B cell (primary cell): ENCODE data around the gene PLBD2. TPM values are rescaled to one million over a fixed set of nuclear protein-coding genes. Genes with fewer than 3 reads are reported as not detected.

Experiments used
- ATAC-seq: fragments of 200-7000 bp; cut with Tn5 transposase; one replicate; pipeline ENCODE4 v1.10.0; 2021; ENCODE audit warnings: low read depth, mild to moderate bottlenecking, moderate number of reproducible peaks, moderate library complexity
- CTCF ChIA-PET: fragments of 350-600 bp; sonication (Branson Sonifier 250); formaldehyde crosslinking; loops from one replicate; lab custom pipeline; 2021; ENCODE audit warnings: antibody characterized with exemption, inconsistent platforms; lab: Charles Lee
- POLR2A ChIA-PET: fragments of 350-600 bp; sonication (Branson Sonifier 250); formaldehyde crosslinking; loops from one replicate; lab custom pipeline; 2021; ENCODE audit warnings: antibody characterized with exemption; lab: Charles Lee
- DNase-seq: peaks from one replicate; pipeline ENCODE4 v3.0.0; 2013
- H2AFZ ChIP-seq: 2 replicates; pipeline ENCODE4 v1.6.1; 2012; ENCODE audit warnings: mild to moderate bottlenecking, low read depth, low read length; ENCODE audit not compliant: insufficient read depth, poor library complexity, severe bottlenecking
- H3K27ac ChIP-seq, 2 donors: 1 replicate in 1 of 2; 2 replicates in 1 of 2; pipeline ENCODE4 v1.5.1; 2012 to 2013; ENCODE audit warnings: low read length in 2 of 2, mild to moderate bottlenecking in 2 of 2, moderate library complexity in 1 of 2
- H3K27me3 ChIP-seq, 4 experiments: fragments of 200-600 bp in 1 of 4; sonication (generic) in 1 of 4; replicated peaks in 1 of 4; 1 replicate in 2 of 4; 2 replicates in 2 of 4; pipeline versions ENCODE4 v1.6.1 to v1.7.0; 2013 to 2016; ENCODE audit warnings: low read length in 3 of 4, mild to moderate bottlenecking in 2 of 4, mixed read lengths in 1 of 4, moderate library complexity in 1 of 4; ENCODE audit not compliant: insufficient read depth in 4 of 4, control insufficient read depth in 3 of 4; ENCODE audit errors: control extremely low read depth in 1 of 4
- H3K36me3 ChIP-seq, 2 experiments: replicated peaks in 1 of 2; 1 replicate in 1 of 2; 2 replicates in 1 of 2; pipeline versions ENCODE4 v1.6.1 to v1.7.1; 2013; ENCODE audit warnings: low read length in 1 of 2; ENCODE audit not compliant: insufficient read depth in 2 of 2, control insufficient read depth in 1 of 2; ENCODE audit errors: control extremely low read depth in 1 of 2, extremely low read depth in 1 of 2
- H3K4me1 ChIP-seq, 2 donors: fragments of 200-600 bp in 1 of 2; sonication (generic) in 1 of 2; 1 replicate in 1 of 2; 2 replicates in 1 of 2; pipeline versions ENCODE4 v1.5.1 to v1.6.1; 2013 to 2017; ENCODE audit warnings: low read length in 2 of 2; ENCODE audit not compliant: control insufficient read depth in 2 of 2, insufficient read depth in 2 of 2
- H3K4me2 ChIP-seq: replicated peaks from 2 replicates; pipeline ENCODE3; 2012; ENCODE audit warnings: mild to moderate bottlenecking, low read depth, low read length; ENCODE audit not compliant: poor library complexity, severe bottlenecking
- H3K4me3 ChIP-seq, 5 experiments: fragments of 200-600 bp in 1 of 5; sonication (generic) in 1 of 5; 1 replicate in 3 of 5; 2 replicates in 2 of 5; pipeline versions ENCODE4 v1.5.1 to v1.7.0; 2011 to 2016; ENCODE audit warnings: low read length in 4 of 5, mild to moderate bottlenecking in 4 of 5, low read depth in 2 of 5, control low read depth in 1 of 5, moderate library complexity in 1 of 5; ENCODE audit not compliant: insufficient read depth in 1 of 5; ENCODE audit errors: control extremely low read depth in 1 of 5, extremely low read depth in 1 of 5
- H3K79me2 ChIP-seq: fragments of 200-600 bp; sonication (generic); one replicate; pipeline ENCODE4 v1.6.0; 2016; ENCODE audit warnings: low read length; ENCODE audit not compliant: control insufficient read depth, insufficient read depth
- H3K9ac ChIP-seq: fragments of 200-600 bp; sonication (generic); 2 replicates; pipeline ENCODE4 v1.6.1; 2017; ENCODE audit warnings: mild to moderate bottlenecking, low read length, moderate library complexity
- H3K9me3 ChIP-seq, 3 donors: one replicate each; pipeline versions ENCODE4 v1.6.1 to v1.7.1; 2013; ENCODE audit warnings: low read length in 2 of 3; ENCODE audit not compliant: control insufficient read depth in 2 of 3, insufficient read depth in 1 of 3; ENCODE audit errors: control extremely low read depth in 1 of 3
- H4K20me1 ChIP-seq: 2 replicates; pipeline ENCODE4 v1.6.0; 2012; ENCODE audit warnings: mild to moderate bottlenecking, low read length; ENCODE audit not compliant: insufficient read depth, control insufficient read depth, poor library complexity, severe bottlenecking
- H3K27ac Mint-ChIP-seq: one replicate; pipeline ENCODE4 v1.8.0; 2021; ENCODE audit warnings: mixed read lengths
- H3K27me3 Mint-ChIP-seq: one replicate; pipeline ENCODE4 v1.8.0; 2021; ENCODE audit warnings: mixed read lengths
- H3K4me1 Mint-ChIP-seq: one replicate; pipeline ENCODE4 v1.8.0; 2021; ENCODE audit warnings: mixed read lengths
- H3K4me3 Mint-ChIP-seq: one replicate; pipeline ENCODE4 v1.8.0; 2021; ENCODE audit warnings: mixed read lengths
- H3K9me3 Mint-ChIP-seq: one replicate; pipeline ENCODE4 v1.8.0; 2022; ENCODE audit warnings: mixed read lengths; ENCODE audit not compliant: insufficient read depth
- CTCF ChIP-seq: fragments of 200-600 bp; IDR thresholded peaks from one replicate; pipeline ENCODE4 v1.8.0; 2022; ENCODE audit warnings: antibody characterized with exemption, mild to moderate bottlenecking
- EZH2 ChIP-seq: IDR thresholded peaks from 2 replicates; pipeline ENCODE4 v1.6.1; 2012; ENCODE audit warnings: borderline replicate concordance, low read depth, mild to moderate bottlenecking, moderate library complexity, low read length; ENCODE audit not compliant: insufficient read depth, poor library complexity, severe bottlenecking
- WGBS: methylation state at CpG from one replicate; pipeline ENCODE4 v1.1.5; 2013; ENCODE audit warnings: missing lambda C conversion rate; ENCODE audit not compliant: insufficient coverage; 5-methylcytosine and 5-hydroxymethylcytosine counted together
- intact Hi-C: fragments of 100-400 bp; cut with micrococcal nuclease; formaldehyde crosslinking; loops from one replicate; pipeline ENCODE4 v1.10.0; 2022
- polyA plus RNA-seq: library from polyadenylated mRNA; depleted of rRNA; stranded (reverse); fragments of >200 nt; gene quantifications from 2 replicates; pipeline ENCODE4 v1.2.3, GENCODE V29; 2012
- total RNA-seq, 2 donors: library from RNA; stranded (reverse); fragments of 120-200 nt in 1 of 2; gene quantifications; 1 replicate in 1 of 2; 2 replicates in 1 of 2; pipeline versions ENCODE4 v1.2.3 to v1.2.4, GENCODE V29; 2013 to 2022

The PLBD2 gene
- total and polyA plus RNA-seq, 2 donors (not counting 1 experiment from before 2014, with no cell fraction given) = 2.9 to 11.6 TPM

- H3K27ac Mint-ChIP-seq = no peak overlapping the region
- intact Hi-C loops = loop anchor here (10.0 kb wide), 1 partner anchor 421 kb away; no protein-coding TSS in a partner anchor
- 84% methylated on average over 2 of the region's 7 CpGs for WGBS
- peaks cover 0 to 3% (median 0%) of the 10 kb centered on the region in 3 donors for H3K9me3 ChIP-seq
- no peaks in the 10 kb centered on the region for H3K27me3 Mint-ChIP-seq
- ATAC-seq (no peak), DNase-seq (no peak)
- H4K20me1 ChIP-seq = no peaks in the 10 kb centered on the region
- no peak overlapping the region for H2AFZ ChIP-seq
- no peak overlapping the region for H3K4me3 ChIP-seq
- H3K36me3 ChIP-seq = peaks cover 8 to 33% of the 10 kb centered on the region in 2 experiments
- no peaks in the 10 kb centered on the region for H3K27me3 ChIP-seq
- no peak for TF ChIP-seq EZH2
- H3K9ac ChIP-seq = no peak overlapping the region
- H3K79me2 ChIP-seq = no peaks in the 10 kb centered on the region
- H3K9me3 Mint-ChIP-seq = peaks cover 2% of the 10 kb centered on the region
- H3K4me1 Mint-ChIP-seq = no peaks in the 10 kb centered on the region
- POLR2A ChIA-PET = interaction anchor here (0.6 kb wide), 1 partner anchor 21 kb away, joined by 4 read pairs; no protein-coding TSS in a partner anchor
- H3K4me1 ChIP-seq = no peaks in the 10 kb centered on the region
- H3K4me3 Mint-ChIP-seq = no peak overlapping the region
- no peak overlapping the region for H3K27ac ChIP-seq
- no peak overlapping the region for H3K4me2 ChIP-seq
- CTCF ChIA-PET = no interaction called here
Observed at GRCh38 chr12:113314121-113314529, 44.3 kb upstream of the PLBD2 start.

GRCh38 chr12:113315358-113315757, 43.0 kb upstream of the PLBD2 start:
- Histone ChIP-seq H3K4me2 (no peak overlapping the region), H3K79me2 (no peaks in the 10 kb centered on the region), H2AFZ (no peak overlapping the region), H3K9ac (no peak overlapping the region), H3K27ac (no peak overlapping the region), H3K36me3 (peaks cover 8 to 36% of the 10 kb centered on the region in 2 experiments), H3K4me1 (no peaks in the 10 kb centered on the region), H3K4me3 (no peak overlapping the region), H3K27me3 (no peaks in the 10 kb centered on the region), H3K9me3 (peaks cover 0 to 3% (median 0%) of the 10 kb centered on the region in 3 donors), H4K20me1 (no peaks in the 10 kb centered on the region)
- ATAC-seq (no peak), DNase-seq (no peak)
- ChIA-PET POLR2A (no interaction called here), CTCF (interaction anchor here (0.6 to 1.4 kb wide), 2 partner anchors 32 to 146 kb away, joined by 3 read pairs; no protein-coding TSS in a partner anchor)
- Mint-ChIP-seq H3K4me1 (no peaks in the 10 kb centered on the region), H3K9me3 (peaks cover 2% of the 10 kb centered on the region), H3K4me3 (no peak overlapping the region), H3K27me3 (no peaks in the 10 kb centered on the region), H3K27ac (no peak overlapping the region)
- TF ChIP-seq EZH2 (no peak), CTCF (no peak)
- 96% methylated on average over 9 of the region's 9 CpGs for WGBS
- intact Hi-C loops = loop anchor here (10.0 kb wide), 1 partner anchor 419 kb away; no protein-coding TSS in a partner anchor
